ENCODE data around the gene RARG. TPM values are rescaled to one million over a fixed set of nuclear protein-coding genes. Genes with fewer than 3 reads are reported as not detected.
A peak's percentile ranks its signal among the peaks of the same experiment; 100 is the strongest.

RARG gene
- total and polyA plus RNA-seq, 2 of the 4 experiments (the other 2 are of a cell fraction) = 7.9 to 30.9 TPM

- in situ Hi-C loops (cut with MboI; ENCODE audit: low sequenced_read_pairs) = no loop called here
- H3K4me2 ChIP-seq (ENCODE audit: low read depth, low read length) = peak overlapping the region; percentile 91
- no peak overlapping the region for H2BK15ac ChIP-seq (ENCODE audit: low read depth, low read length)
- no peak overlapping the region for H2BK120ac ChIP-seq (ENCODE audit: low read depth, low read length)
- peaks cover 11% of the 10 kb centered on the region for H4K20me1 ChIP-seq (ENCODE audit: insufficient read depth, low read length)
- intact Hi-C loops (cut with micrococcal nuclease) = loop anchor here (2.0 kb wide), 1 partner anchor 78 kb away; the partner anchor contains the start of gene MYG1
- 0% methylated on average over 7 of the region's 42 CpGs; no CpG with 5 or more reads in 1 of the 2 experiments for WGBS, 2 experiments (ENCODE audit: extremely low coverage in 2 of 2, insufficient read length in 1 of 2)
- dilution Hi-C loops (cut with HindIII; ENCODE audit: low sequenced_read_pairs, unreplicated experiment) = no loop called here
- H3K9ac ChIP-seq (ENCODE audit: low read depth, low read length) = peak overlapping the region; percentile 54
- H2AFZ ChIP-seq (replicated peaks; ENCODE audit: low read length, poor library complexity) = peak overlapping the region; percentile 94
- H3K9me3 ChIP-seq (ENCODE audit: control insufficient read depth, insufficient read depth, low read length) = no peaks in the 10 kb centered on the region
- ATAC-seq (ENCODE audit: low read depth) (peak; percentile 68), DNase-seq (peak; percentile 90)
- peak overlapping the region; percentile 54; the same call in 1 of the 2 replicates for H3K23ac ChIP-seq (ENCODE audit: low read depth, low read length)
- H3K79me1 ChIP-seq (ENCODE audit: low read depth in 1 of 2, low read length in 2 of 2) = peaks cover 23 to 77% of the 10 kb centered on the region in 2 experiments
- no peaks in the 10 kb centered on the region for H3K27me3 ChIP-seq (ENCODE audit: control insufficient read depth, insufficient read depth, low read length)
- no peaks in the 10 kb centered on the region for H3K36me3 ChIP-seq (ENCODE audit: control insufficient read depth, insufficient read depth, low read length)
- peak overlapping the region; percentile 44 for H3K4ac ChIP-seq (ENCODE audit: low read depth, low read length)
- peak overlapping the region; percentile 37; the same call in 1 of the 2 replicates for H3K56ac ChIP-seq (ENCODE audit: extremely low read depth, insufficient read depth, low read length)
- H2AK9ac ChIP-seq (replicated peaks; ENCODE audit: low read depth, low read length, poor library complexity) = peak overlapping the region; percentile 73
- no peak overlapping the region for H4K5ac ChIP-seq (ENCODE audit: low read depth, low read length)
- H3K4me3 ChIP-seq (ENCODE audit: insufficient read depth, low read depth, low read length) = peak overlapping the region; percentile 53
- ChIA-PET POLR2A (ENCODE audit: unreplicated experiment) (interaction anchor here (0.7 kb wide), 2 partner anchors 8 to 59 kb away, joined by 3 read pairs; no protein-coding TSS in a partner anchor), CTCF (no interaction called here)
- H3K18ac ChIP-seq (ENCODE audit: low read depth, low read length) = no peak overlapping the region; the same call in 1 of the 2 replicates
- peaks cover 48% of the 10 kb centered on the region for H3K4me1 ChIP-seq (ENCODE audit: control insufficient read depth, insufficient read depth, low read length)
- peak overlapping the region; percentile 94 for H3K27ac ChIP-seq (ENCODE audit: insufficient read depth, low read length)
- H2BK5ac ChIP-seq (ENCODE audit: low read depth, low read length, poor library complexity, severe bottlenecking) = peak overlapping the region; percentile 98
- no peak overlapping the region for H2BK20ac ChIP-seq (ENCODE audit: low read depth, low read length)
- no TSS peak for BruUV-seq (replicated peaks)
- TF ChIP-seq CEBPB (IDR thresholded peaks at IDR 0.05; ENCODE audit: low read depth, low read length) (no peak), CTCF (conservative IDR thresholded peaks at IDR 0.05; ENCODE audit: low read depth, low read length) (no peak), RFX5 (IDR thresholded peaks at IDR 0.05; ENCODE audit: low read depth, low read length) (no peak), MAZ (IDR thresholded peaks at IDR 0.05; ENCODE audit: borderline replicate concordance, low read depth, low read length) (peak; percentile 94), RCOR1 (IDR thresholded peaks at IDR 0.05; ENCODE audit: insufficient replicate concordance, low read length) (no peak), MXI1 (IDR thresholded peaks at IDR 0.05; ENCODE audit: borderline replicate concordance, low read depth, low read length) (no peak)
- H4K8ac ChIP-seq (ENCODE audit: low read depth in 2 of 2, low read length in 2 of 2) = peak overlapping the region; percentile 94 to 97; a peak in 3 of 4 replicates
- H4K91ac ChIP-seq (ENCODE audit: insufficient read depth, low read depth, low read length) = peak overlapping the region; percentile 66; the same call in 1 of the 2 replicates
- peaks cover 34% of the 10 kb centered on the region for H3K9me1 ChIP-seq (ENCODE audit: insufficient read depth, low read length)
- no peak overlapping the region for H2AK5ac ChIP-seq (ENCODE audit: low read depth, low read length)
- peak overlapping the region; percentile 75; the same call in 1 of the 2 replicates for H3K14ac ChIP-seq (replicated peaks; ENCODE audit: low read depth, low read length)
Observed at GRCh38 chr12:53220694-53221202, 11.3 kb downstream of the RARG start.
